Keratinocyte (primary cell): ENCODE measurements around the gene ITIH5. TPM values are rescaled to one million over a fixed set of nuclear protein-coding genes. Genes with fewer than 3 reads are reported as not detected.

ENCODE experiments used
- DNase-seq: peaks from one replicate; pipeline ENCODE4 v3.0.0-alpha.2; 2011; ENCODE audit warnings: low read depth, missing footprints, low spot score
- FAIRE-seq: peaks from 2 replicates; lab custom pipeline; 2011; peaks lifted over from hg19 to GRCh38; lab: Jason Lieb, UNC
- H2AFZ ChIP-seq: 2 replicates; pipeline ENCODE4 v1.6.0; 2012; ENCODE audit warnings: low read length, control low read depth, inconsistent platforms; ENCODE audit not compliant: control insufficient read depth
- H3K27ac ChIP-seq: 2 replicates; pipeline ENCODE4 v1.5.1; 2011; ENCODE audit warnings: low read length; ENCODE audit not compliant: control insufficient read depth, insufficient read depth
- H3K27me3 ChIP-seq: 3 replicates; pipeline ENCODE4 v1.6.0; 2011; ENCODE audit warnings: low read length; ENCODE audit not compliant: control insufficient read depth, insufficient read depth; ENCODE audit errors: extremely low read depth
- H3K36me3 ChIP-seq, 2 experiments: 2 replicates in 1 of 2; 3 replicates in 1 of 2; pipeline ENCODE4 v1.5.1; 2011; ENCODE audit warnings: low read length in 2 of 2, mild to moderate bottlenecking in 1 of 2; ENCODE audit not compliant: control insufficient read depth in 2 of 2, insufficient read depth in 2 of 2; ENCODE audit errors: extremely low read depth in 1 of 2
- H3K4me1 ChIP-seq: 3 replicates; pipeline ENCODE4 v1.5.1; 2011; ENCODE audit warnings: low read length; ENCODE audit not compliant: control insufficient read depth, insufficient read depth; ENCODE audit errors: extremely low read depth
- H3K4me2 ChIP-seq: 3 replicates; pipeline ENCODE4 v1.6.0; 2011; ENCODE audit warnings: low read depth, low read length; ENCODE audit not compliant: control insufficient read depth, insufficient read depth; ENCODE audit errors: extremely low read depth
- H3K4me3 ChIP-seq, 3 experiments: fragments of 200-600 bp in 1 of 3; sonication (generic) in 1 of 3; 2 replicates in 2 of 3; 3 replicates in 1 of 3; pipeline ENCODE4 v1.5.1; 2011 to 2016; ENCODE audit warnings: low read length in 3 of 3, mild to moderate bottlenecking in 3 of 3, control low read depth in 2 of 3, inconsistent platforms in 1 of 3, low read depth in 1 of 3, mixed read lengths in 1 of 3, mixed run types in 1 of 3, moderate library complexity in 1 of 3; ENCODE audit not compliant: control insufficient read depth in 2 of 3, insufficient read depth in 2 of 3; ENCODE audit errors: extremely low read depth in 1 of 3
- H3K79me2 ChIP-seq: 2 replicates; pipeline ENCODE4 v1.6.0; 2012; ENCODE audit warnings: low read length; ENCODE audit not compliant: control insufficient read depth, insufficient read depth
- H3K9ac ChIP-seq: 3 replicates; pipeline ENCODE4 v1.6.0; 2011; ENCODE audit warnings: low read length; ENCODE audit not compliant: control insufficient read depth, insufficient read depth; ENCODE audit errors: extremely low read depth
- H3K9me1 ChIP-seq: 3 replicates; pipeline ENCODE4 v1.6.0; 2011; ENCODE audit warnings: low read length; ENCODE audit not compliant: control insufficient read depth, insufficient read depth; ENCODE audit errors: extremely low read depth
- H3K9me3 ChIP-seq: 2 replicates; pipeline ENCODE4 v1.5.1; 2012; ENCODE audit warnings: low read depth, low read length; ENCODE audit not compliant: control insufficient read depth
- H4K20me1 ChIP-seq: 3 replicates; pipeline ENCODE4 v1.6.0; 2011; ENCODE audit warnings: low read length; ENCODE audit not compliant: control insufficient read depth, insufficient read depth; ENCODE audit errors: extremely low read depth
- CTCF ChIP-seq, 3 experiments: IDR thresholded peaks in 1 of 3; conservative IDR thresholded peaks in 1 of 3; optimal IDR thresholded peaks in 1 of 3; 2 replicates in 2 of 3; 3 replicates in 1 of 3; pipeline versions ENCODE3 to v1.5.1; 2011; ENCODE audit warnings: low read length in 3 of 3, mild to moderate bottlenecking in 3 of 3, moderate library complexity in 2 of 3, control low read depth in 1 of 3, inconsistent platforms in 1 of 3; ENCODE audit not compliant: insufficient read depth in 2 of 3; ENCODE audit errors: extremely low read depth in 1 of 3
- EZH2 ChIP-seq: IDR thresholded peaks from one replicate; pipeline ENCODE4 v1.6.1; 2012; ENCODE audit warnings: inconsistent platforms, mild to moderate bottlenecking, low read length, moderate library complexity
- dilution Hi-C: fragments of 300-500 bp; cut with MboI; formaldehyde crosslinking; loops from one replicate; pipeline ENCODE4 v1.7.0; 2020; ENCODE audit warnings: low sequenced_read_pairs; ENCODE audit not compliant: extremely low pct_ligation_motif_present
- polyA plus RNA-seq, 5 experiments: library from polyadenylated mRNA; depleted of rRNA in 3 of 5; stranded (reverse) in 3 of 5; stranded (forward) in 1 of 5; unstranded in 1 of 5; fragments of >200 nt; gene quantifications; 1 replicate in 1 of 5; 2 replicates in 3 of 5; 3 replicates in 1 of 5; pipeline versions ENCODE4 v1.2.1 to v1.2.3, GENCODE V29; 2011 to 2012; ENCODE audit warnings: missing spikeins in 2 of 5, low read depth in 1 of 5, low replicate concordance in 1 of 5

The ITIH5 gene
- polyA plus RNA-seq, 1 donor (not counting 4 experiments of a cell fraction or from before 2014, with no cell fraction given): not detected

GRCh38 chr10:7649673-7650300 lies 17.0 kb downstream of the ITIH5 start:
- H2AFZ ChIP-seq: no peak overlapping the region
- no peak overlapping the region for H3K27ac ChIP-seq
- TF ChIP-seq CTCF (optimal IDR thresholded peaks at IDR 0.05 in 1 of 3, IDR thresholded peaks at IDR 0.05 in 1 of 3, conservative IDR thresholded peaks at IDR 0.05 in 1 of 3; ENCODE audit: extremely low read depth in 1 of 3, insufficient read depth in 2 of 3, low read length in 3 of 3) (no peak), EZH2 (no peak)
- no peaks in the 10 kb centered on the region for H3K36me3 ChIP-seq
- no peaks in the 10 kb centered on the region for H3K4me1 ChIP-seq
- H3K9me1 ChIP-seq: no peaks in the 10 kb centered on the region
- H3K4me3 ChIP-seq: no peak overlapping the region
- H3K79me2 ChIP-seq: no peaks in the 10 kb centered on the region
- H3K9ac ChIP-seq: no peak overlapping the region
- H3K27me3 ChIP-seq: no peaks in the 10 kb centered on the region
- no peaks in the 10 kb centered on the region for H4K20me1 ChIP-seq
- dilution Hi-C loops: no loop called here
- no peaks in the 10 kb centered on the region for H3K9me3 ChIP-seq
- H3K4me2 ChIP-seq: no peak overlapping the region
- no peak for FAIRE-seq
- DNase-seq: no peak

GRCh38 chr10:7647062-7647664 lies 19.6 kb downstream of the ITIH5 start:
- H4K20me1 ChIP-seq: no peaks in the 10 kb centered on the region
- H3K36me3 ChIP-seq: no peaks in the 10 kb centered on the region
- no peak overlapping the region for H3K9ac ChIP-seq
- H3K9me3 ChIP-seq: no peaks in the 10 kb centered on the region
- no peak overlapping the region for H3K27ac ChIP-seq
- no peak overlapping the region for H2AFZ ChIP-seq
- no peak for TF ChIP-seq EZH2
- TF ChIP-seq CTCF (optimal IDR thresholded peaks at IDR 0.05 in 1 of 3, IDR thresholded peaks at IDR 0.05 in 1 of 3, conservative IDR thresholded peaks at IDR 0.05 in 1 of 3; ENCODE audit: extremely low read depth in 1 of 3, insufficient read depth in 2 of 3, low read length in 3 of 3): no peak
- no peaks in the 10 kb centered on the region for H3K9me1 ChIP-seq
- no peak for DNase-seq
- H3K4me2 ChIP-seq: no peak overlapping the region
- FAIRE-seq: no peak
- no peaks in the 10 kb centered on the region for H3K27me3 ChIP-seq
- H3K4me3 ChIP-seq: no peak overlapping the region
- dilution Hi-C loops: no loop called here
- H3K4me1 ChIP-seq: no peaks in the 10 kb centered on the region
- no peaks in the 10 kb centered on the region for H3K79me2 ChIP-seq
